ENCODE measurements around the gene LYST.

DNA sequence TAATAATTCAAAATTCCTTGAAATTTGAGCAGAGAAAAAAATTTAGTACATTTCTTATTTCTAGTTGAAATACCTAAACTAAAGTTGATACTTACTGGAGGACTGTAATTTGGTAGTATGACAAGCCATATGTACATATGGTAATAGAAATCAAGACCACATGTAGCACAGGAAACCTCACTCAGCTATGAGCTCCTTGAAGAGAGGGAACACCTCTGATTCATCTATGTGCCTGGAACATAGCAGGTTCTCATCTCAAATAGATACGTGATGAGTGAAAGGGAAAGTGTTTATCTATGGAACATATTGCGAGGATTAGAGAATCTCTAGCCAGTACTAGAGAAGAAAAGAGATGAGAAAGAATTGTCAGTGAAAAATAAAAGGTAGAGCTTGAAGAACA lies 169.2 kb downstream of the LYST start:
- TF ChIP-seq, protein P1, sequence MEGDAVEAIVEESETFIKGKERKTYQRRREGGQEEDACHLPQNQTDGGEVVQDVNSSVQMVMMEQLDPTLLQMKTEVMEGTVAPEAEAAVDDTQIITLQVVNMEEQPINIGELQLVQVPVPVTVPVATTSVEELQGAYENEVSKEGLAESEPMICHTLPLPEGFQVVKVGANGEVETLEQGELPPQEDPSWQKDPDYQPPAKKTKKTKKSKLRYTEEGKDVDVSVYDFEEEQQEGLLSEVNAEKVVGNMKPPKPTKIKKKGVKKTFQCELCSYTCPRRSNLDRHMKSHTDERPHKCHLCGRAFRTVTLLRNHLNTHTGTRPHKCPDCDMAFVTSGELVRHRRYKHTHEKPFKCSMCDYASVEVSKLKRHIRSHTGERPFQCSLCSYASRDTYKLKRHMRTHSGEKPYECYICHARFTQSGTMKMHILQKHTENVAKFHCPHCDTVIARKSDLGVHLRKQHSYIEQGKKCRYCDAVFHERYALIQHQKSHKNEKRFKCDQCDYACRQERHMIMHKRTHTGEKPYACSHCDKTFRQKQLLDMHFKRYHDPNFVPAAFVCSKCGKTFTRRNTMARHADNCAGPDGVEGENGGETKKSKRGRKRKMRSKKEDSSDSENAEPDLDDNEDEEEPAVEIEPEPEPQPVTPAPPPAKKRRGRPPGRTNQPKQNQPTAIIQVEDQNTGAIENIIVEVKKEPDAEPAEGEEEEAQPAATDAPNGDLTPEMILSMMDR (IDR thresholded peaks at IDR 0.05; ENCODE audit: poor library complexity, severe bottlenecking): no peak
- TF ChIP-seq, protein P2, sequence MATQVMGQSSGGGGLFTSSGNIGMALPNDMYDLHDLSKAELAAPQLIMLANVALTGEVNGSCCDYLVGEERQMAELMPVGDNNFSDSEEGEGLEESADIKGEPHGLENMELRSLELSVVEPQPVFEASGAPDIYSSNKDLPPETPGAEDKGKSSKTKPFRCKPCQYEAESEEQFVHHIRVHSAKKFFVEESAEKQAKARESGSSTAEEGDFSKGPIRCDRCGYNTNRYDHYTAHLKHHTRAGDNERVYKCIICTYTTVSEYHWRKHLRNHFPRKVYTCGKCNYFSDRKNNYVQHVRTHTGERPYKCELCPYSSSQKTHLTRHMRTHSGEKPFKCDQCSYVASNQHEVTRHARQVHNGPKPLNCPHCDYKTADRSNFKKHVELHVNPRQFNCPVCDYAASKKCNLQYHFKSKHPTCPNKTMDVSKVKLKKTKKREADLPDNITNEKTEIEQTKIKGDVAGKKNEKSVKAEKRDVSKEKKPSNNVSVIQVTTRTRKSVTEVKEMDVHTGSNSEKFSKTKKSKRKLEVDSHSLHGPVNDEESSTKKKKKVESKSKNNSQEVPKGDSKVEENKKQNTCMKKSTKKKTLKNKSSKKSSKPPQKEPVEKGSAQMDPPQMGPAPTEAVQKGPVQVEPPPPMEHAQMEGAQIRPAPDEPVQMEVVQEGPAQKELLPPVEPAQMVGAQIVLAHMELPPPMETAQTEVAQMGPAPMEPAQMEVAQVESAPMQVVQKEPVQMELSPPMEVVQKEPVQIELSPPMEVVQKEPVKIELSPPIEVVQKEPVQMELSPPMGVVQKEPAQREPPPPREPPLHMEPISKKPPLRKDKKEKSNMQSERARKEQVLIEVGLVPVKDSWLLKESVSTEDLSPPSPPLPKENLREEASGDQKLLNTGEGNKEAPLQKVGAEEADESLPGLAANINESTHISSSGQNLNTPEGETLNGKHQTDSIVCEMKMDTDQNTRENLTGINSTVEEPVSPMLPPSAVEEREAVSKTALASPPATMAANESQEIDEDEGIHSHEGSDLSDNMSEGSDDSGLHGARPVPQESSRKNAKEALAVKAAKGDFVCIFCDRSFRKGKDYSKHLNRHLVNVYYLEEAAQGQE (IDR thresholded peaks at IDR 0.05; ENCODE audit: borderline replicate concordance): no peak
- TF ChIP-seq MXI1 (conservative IDR thresholded peaks at IDR 0.05; ENCODE audit: poor library complexity, severe bottlenecking) (no peak), EP300 (conservative IDR thresholded peaks at IDR 0.05; ENCODE audit: poor library complexity, severe bottlenecking) (no peak), TAF1 (IDR thresholded peaks at IDR 0.05; ENCODE audit: low read depth) (no peak), RAD21 (conservative IDR thresholded peaks at IDR 0.05) (no peak), POLR2AphosphoS5 (IDR thresholded peaks at IDR 0.05) (no peak), SMC3 (conservative IDR thresholded peaks at IDR 0.05; ENCODE audit: poor library complexity) (no peak), EZH2 (IDR thresholded peaks at IDR 0.05; ENCODE audit: borderline replicate concordance, insufficient read depth, low read length, poor library complexity, severe bottlenecking) (no peak)

All from neural cell (in vitro differentiated cells).